AG09319 (cell line): Measurements from ENCODE around the gene CCDC188.

ENCODE experiments used
- DNase-seq: peaks from one replicate; pipeline ENCODE4 v3.0.0-alpha.2; 2010; ENCODE audit warnings: low read depth; ENCODE audit errors: extremely low read depth
- CTCF ChIP-seq: IDR thresholded peaks from 2 replicates; pipeline ENCODE4 v1.5.1; 2011; ENCODE audit warnings: low read depth, mild to moderate bottlenecking, inconsistent platforms, low read length, moderate library complexity

CCDC188 gene

DNA sequence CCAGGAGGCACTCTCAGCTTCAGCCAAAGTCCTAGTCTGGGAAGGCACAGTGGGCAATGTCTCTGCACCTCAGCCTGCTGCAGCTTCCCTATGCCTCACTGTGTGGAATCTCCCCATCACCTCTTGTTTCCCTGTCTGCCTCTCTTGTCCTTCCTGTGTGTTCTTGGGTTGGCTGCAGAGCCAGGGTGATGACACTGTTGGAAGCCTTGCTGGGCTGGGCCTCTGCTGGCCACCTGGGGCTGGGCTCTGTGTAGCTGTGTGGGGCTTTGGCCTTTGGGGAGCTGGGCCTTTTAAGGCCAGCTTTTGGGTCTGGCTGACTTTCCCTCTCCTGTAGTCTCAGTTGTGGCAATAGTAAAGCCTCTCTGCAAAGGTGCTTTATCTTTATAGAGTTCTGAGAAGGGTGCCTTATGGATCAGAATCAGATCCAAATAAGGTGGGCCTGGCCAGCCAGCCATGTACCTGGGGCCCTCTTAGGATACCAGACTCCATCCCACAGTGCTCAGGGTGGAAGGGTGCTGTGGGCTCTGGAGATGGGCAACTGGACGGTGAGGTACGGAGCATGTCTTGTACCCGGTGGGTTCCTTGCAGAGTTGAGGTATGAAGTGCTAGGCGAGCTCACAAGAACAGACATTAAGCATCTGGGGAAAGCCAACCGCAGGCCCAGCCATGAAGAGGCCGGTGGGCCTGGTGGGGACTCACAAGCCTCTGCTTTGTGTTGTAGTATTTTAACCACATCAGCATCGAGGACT lies 45.2 kb downstream of the CCDC188 start:
- TF ChIP-seq CTCF, result no peak
- no peak for DNase-seq

- no peak for DNase-seq
- TF ChIP-seq CTCF, result no peak
These were observed 48.6 kb downstream of the CCDC188 start for GRCh38 chr22:20102203-20102780.

DNA sequence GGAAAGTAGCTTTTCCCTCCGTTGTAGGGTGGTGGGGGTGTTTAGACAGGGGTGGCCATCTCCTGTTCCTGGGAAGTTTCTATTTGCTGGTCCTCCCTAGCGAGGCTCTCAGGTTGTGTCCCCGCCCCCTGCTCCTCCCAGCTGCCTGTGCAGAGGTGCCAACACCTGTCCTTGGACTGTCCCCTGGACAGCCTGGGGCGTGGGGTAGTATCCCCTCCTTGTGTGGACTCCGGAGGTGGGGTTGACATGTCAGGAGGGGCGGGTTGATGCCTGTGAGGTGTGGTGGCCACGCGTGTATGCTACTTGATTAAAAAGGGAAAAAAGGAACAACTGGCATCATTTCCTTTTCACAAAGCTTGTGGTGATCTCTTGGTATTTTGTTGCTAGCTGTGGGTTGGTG lies 49.2 kb downstream of the CCDC188 start:
- DNase-seq, result no peak
- TF ChIP-seq CTCF, result no peak

DNA sequence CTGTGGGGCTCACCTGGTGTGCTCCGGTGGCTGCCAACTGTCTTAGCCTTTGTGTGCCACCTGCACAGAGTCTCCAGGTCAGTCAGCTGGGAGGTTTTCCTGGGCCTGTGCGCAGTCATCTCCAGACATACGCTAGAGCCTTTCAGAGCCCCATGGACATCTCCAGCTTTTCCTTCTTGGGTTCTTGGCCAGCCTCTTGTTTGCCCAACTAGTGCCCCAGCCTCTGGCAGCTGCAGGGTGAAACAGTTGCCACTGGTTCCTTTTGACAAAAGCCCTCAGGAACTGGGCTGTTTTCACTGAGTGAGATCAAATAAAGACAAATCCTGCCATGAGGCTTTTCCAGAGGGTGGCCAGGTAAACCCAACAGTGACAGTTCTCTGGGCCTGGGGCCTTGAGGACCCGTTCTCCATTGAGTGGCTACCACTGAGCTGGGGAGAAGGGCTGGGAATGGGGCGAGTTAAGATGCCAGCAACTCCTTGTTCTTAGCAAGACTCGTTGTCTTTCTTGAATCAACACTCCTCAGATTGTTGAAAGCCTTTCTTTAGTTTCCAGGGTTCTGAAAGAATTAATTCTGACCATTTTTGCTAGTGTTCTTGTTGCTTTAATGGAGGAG lies 51.6 kb downstream of the CCDC188 start:
- DNase-seq, result no peak
- TF ChIP-seq CTCF, result no peak
